Fibroblast of pulmonary artery (primary cell): ENCODE measurements around the gene NBEA.
"Not testable (repeated sequence)": the region's sequence is repeated elsewhere in the genome, so short reads cannot be mapped to it uniquely, and the experiment has no call there.

ENCODE experiments used
- DNase-seq: peaks from one replicate; pipeline ENCODE4 v3.0.0-alpha.2; 2010; ENCODE audit warnings: low read depth
- H3K4me3 ChIP-seq: replicated peaks from 2 replicates; pipeline ENCODE4 v1.5.1; 2011; ENCODE audit warnings: low read depth, mild to moderate bottlenecking, control low read depth, low read length, moderate library complexity
- CTCF ChIP-seq: IDR thresholded peaks from 2 replicates; pipeline ENCODE4 v1.5.1; 2011; ENCODE audit warnings: mild to moderate bottlenecking, control low read depth, low read length, inconsistent platforms; ENCODE audit errors: missing control alignments

The NBEA gene

GRCh38 chr13:35028338-35028867, 86.3 kb downstream of the NBEA start:
- no peak for TF ChIP-seq CTCF
- DNase-seq = no peak
- no peak overlapping the region for H3K4me3 ChIP-seq

- no peak overlapping the region for H3K4me3 ChIP-seq
- TF ChIP-seq CTCF = no peak
- DNase-seq = no peak
These were observed 96.9 kb downstream of the NBEA start for GRCh38 chr13:35039012-35039411.

- no peak overlapping the region for H3K4me3 ChIP-seq
- no peak for TF ChIP-seq CTCF
- no peak for DNase-seq
These were observed 104.5 kb downstream of the NBEA start for GRCh38 chr13:35046587-35046986.

GRCh38 chr13:35055705-35056104, 113.6 kb downstream of the NBEA start:
- no peak for DNase-seq
- no peak for TF ChIP-seq CTCF
- no peak overlapping the region for H3K4me3 ChIP-seq

- no peak for TF ChIP-seq CTCF
- no peak for DNase-seq
- no peak overlapping the region for H3K4me3 ChIP-seq
These were observed 115.8 kb downstream of the NBEA start for GRCh38 chr13:35057858-35058257.

- not testable (repeated sequence) for DNase-seq, H3K4me3 ChIP-seq
These were observed 116.5 kb downstream of the NBEA start for GRCh38 chr13:35058585-35058984.

GRCh38 chr13:35086667-35087066, 144.6 kb downstream of the NBEA start:
- TF ChIP-seq CTCF = no peak
- no peak overlapping the region for H3K4me3 ChIP-seq
- no peak for DNase-seq
